ENCODE measurements around the gene FCGR2B. TPM values are rescaled to one million over a fixed set of nuclear protein-coding genes. Genes with fewer than 3 reads are reported as not detected.
A peak's percentile ranks its signal among the peaks of the same experiment; 100 is the strongest.
"Not testable (repeated sequence)": the region's sequence is repeated elsewhere in the genome, so short reads cannot be mapped to it uniquely, and the experiment has no call there.

The FCGR2B gene
- total and polyA plus RNA-seq, 2 donors (not counting 1 experiment from before 2014, with no cell fraction given), result not detected

- not testable (repeated sequence) for H4K20me1 ChIP-seq (ENCODE audit: control insufficient read depth, extremely low read depth, insufficient read depth, low read length); DNase-seq (ENCODE audit: low read depth in 2 of 2); H3K9me3 ChIP-seq (ENCODE audit: control insufficient read depth, insufficient read depth, low read depth, low read length); H3K27ac ChIP-seq (ENCODE audit: insufficient read depth, low read length); H3K79me2 ChIP-seq (ENCODE audit: control insufficient read depth, insufficient read depth, low read length); H3K4me3 ChIP-seq (replicated peaks in 1 of 4; ENCODE audit: control extremely low read depth in 1 of 4, insufficient read depth in 1 of 4, low read depth in 3 of 4, low read length in 4 of 4); H3K36me3 ChIP-seq (ENCODE audit: control insufficient read depth, insufficient read depth, low read length); H3K4me1 ChIP-seq (ENCODE audit: control insufficient read depth, extremely low read depth, insufficient read depth, low read length); H3K27me3 ChIP-seq (ENCODE audit: control insufficient read depth, insufficient read depth, low read length); H3K9ac ChIP-seq (ENCODE audit: insufficient read depth, low read length); H2AFZ ChIP-seq (ENCODE audit: low read length); H3K4me2 ChIP-seq (ENCODE audit: extremely low read depth, insufficient read depth, low read length)
Measured at GRCh38 chr1:161658524-161658923, 4.4 kb upstream of the FCGR2B start.

- not testable (repeated sequence) for H3K36me3 ChIP-seq (ENCODE audit: control insufficient read depth, insufficient read depth, low read length); H3K79me2 ChIP-seq (ENCODE audit: control insufficient read depth, insufficient read depth, low read length); DNase-seq (ENCODE audit: low read depth in 2 of 2)
Measured at GRCh38 chr1:161661660-161662311, 1.2 kb upstream of the FCGR2B start.

GRCh38 chr1:161663569-161663968, 626 bp downstream of the FCGR2B start:
- H3K9me3 ChIP-seq (ENCODE audit: control insufficient read depth, insufficient read depth, low read depth, low read length); DNase-seq (ENCODE audit: low read depth in 2 of 2); H3K4me3 ChIP-seq (replicated peaks in 1 of 4; ENCODE audit: control extremely low read depth in 1 of 4, insufficient read depth in 1 of 4, low read depth in 3 of 4, low read length in 4 of 4); H3K36me3 ChIP-seq (ENCODE audit: control insufficient read depth, insufficient read depth, low read length); H3K79me2 ChIP-seq (ENCODE audit: control insufficient read depth, insufficient read depth, low read length); H2AFZ ChIP-seq (ENCODE audit: low read length); H3K27ac ChIP-seq (ENCODE audit: insufficient read depth, low read length); H3K27me3 ChIP-seq (ENCODE audit: control insufficient read depth, insufficient read depth, low read length); H3K4me2 ChIP-seq (ENCODE audit: extremely low read depth, insufficient read depth, low read length); H4K20me1 ChIP-seq (ENCODE audit: control insufficient read depth, extremely low read depth, insufficient read depth, low read length); H3K4me1 ChIP-seq (ENCODE audit: control insufficient read depth, extremely low read depth, insufficient read depth, low read length); H3K9ac ChIP-seq (ENCODE audit: insufficient read depth, low read length): not testable (repeated sequence)

More at GRCh38 chr1:161661660-161662311, 1.2 kb upstream of the FCGR2B start:
- H3K4me3 ChIP-seq (replicated peaks in 1 of 4; ENCODE audit: control extremely low read depth in 1 of 4, insufficient read depth in 1 of 4, low read depth in 3 of 4, low read length in 4 of 4); H3K4me2 ChIP-seq (ENCODE audit: extremely low read depth, insufficient read depth, low read length); H4K20me1 ChIP-seq (ENCODE audit: control insufficient read depth, extremely low read depth, insufficient read depth, low read length); H2AFZ ChIP-seq (ENCODE audit: low read length); H3K4me1 ChIP-seq (ENCODE audit: control insufficient read depth, extremely low read depth, insufficient read depth, low read length); H3K27ac ChIP-seq (ENCODE audit: insufficient read depth, low read length); H3K9me3 ChIP-seq (ENCODE audit: control insufficient read depth, insufficient read depth, low read depth, low read length); H3K9ac ChIP-seq (ENCODE audit: insufficient read depth, low read length); H3K27me3 ChIP-seq (ENCODE audit: control insufficient read depth, insufficient read depth, low read length): not testable (repeated sequence)

- H3K4me1 ChIP-seq (ENCODE audit: control insufficient read depth, extremely low read depth, insufficient read depth, low read length); H2AFZ ChIP-seq (ENCODE audit: low read length); DNase-seq (ENCODE audit: low read depth in 2 of 2); H3K9ac ChIP-seq (ENCODE audit: insufficient read depth, low read length); H4K20me1 ChIP-seq (ENCODE audit: control insufficient read depth, extremely low read depth, insufficient read depth, low read length); H3K79me2 ChIP-seq (ENCODE audit: control insufficient read depth, insufficient read depth, low read length); H3K4me3 ChIP-seq (replicated peaks in 1 of 4; ENCODE audit: control extremely low read depth in 1 of 4, insufficient read depth in 1 of 4, low read depth in 3 of 4, low read length in 4 of 4); H3K27me3 ChIP-seq (ENCODE audit: control insufficient read depth, insufficient read depth, low read length); H3K4me2 ChIP-seq (ENCODE audit: extremely low read depth, insufficient read depth, low read length); H3K9me3 ChIP-seq (ENCODE audit: control insufficient read depth, insufficient read depth, low read depth, low read length); H3K27ac ChIP-seq (ENCODE audit: insufficient read depth, low read length); H3K36me3 ChIP-seq (ENCODE audit: control insufficient read depth, insufficient read depth, low read length): not testable (repeated sequence)
Measured at GRCh38 chr1:161664689-161665088, 1.7 kb downstream of the FCGR2B start.

GRCh38 chr1:161671045-161672020, 8.4 kb downstream of the FCGR2B start:
- H3K4me2 ChIP-seq (ENCODE audit: extremely low read depth, insufficient read depth, low read length); H3K4me3 ChIP-seq (replicated peaks in 1 of 4; ENCODE audit: control extremely low read depth in 1 of 4, insufficient read depth in 1 of 4, low read depth in 3 of 4, low read length in 4 of 4); H3K27me3 ChIP-seq (ENCODE audit: control insufficient read depth, insufficient read depth, low read length); H3K4me1 ChIP-seq (ENCODE audit: control insufficient read depth, extremely low read depth, insufficient read depth, low read length); H3K36me3 ChIP-seq (ENCODE audit: control insufficient read depth, insufficient read depth, low read length); H3K79me2 ChIP-seq (ENCODE audit: control insufficient read depth, insufficient read depth, low read length); H3K27ac ChIP-seq (ENCODE audit: insufficient read depth, low read length); H4K20me1 ChIP-seq (ENCODE audit: control insufficient read depth, extremely low read depth, insufficient read depth, low read length); H2AFZ ChIP-seq (ENCODE audit: low read length); H3K9ac ChIP-seq (ENCODE audit: insufficient read depth, low read length); H3K9me3 ChIP-seq (ENCODE audit: control insufficient read depth, insufficient read depth, low read depth, low read length): not testable (repeated sequence)
- peak in 1 of 2 donors; percentile 11 for DNase-seq (ENCODE audit: low read depth in 2 of 2)

- not testable (repeated sequence) for H3K27ac ChIP-seq (ENCODE audit: insufficient read depth, low read length); H3K4me2 ChIP-seq (ENCODE audit: extremely low read depth, insufficient read depth, low read length); H3K4me3 ChIP-seq (replicated peaks in 1 of 4; ENCODE audit: control extremely low read depth in 1 of 4, insufficient read depth in 1 of 4, low read depth in 3 of 4, low read length in 4 of 4); H3K79me2 ChIP-seq (ENCODE audit: control insufficient read depth, insufficient read depth, low read length); H3K27me3 ChIP-seq (ENCODE audit: control insufficient read depth, insufficient read depth, low read length); H3K4me1 ChIP-seq (ENCODE audit: control insufficient read depth, extremely low read depth, insufficient read depth, low read length); H2AFZ ChIP-seq (ENCODE audit: low read length); H3K36me3 ChIP-seq (ENCODE audit: control insufficient read depth, insufficient read depth, low read length); H4K20me1 ChIP-seq (ENCODE audit: control insufficient read depth, extremely low read depth, insufficient read depth, low read length); H3K9me3 ChIP-seq (ENCODE audit: control insufficient read depth, insufficient read depth, low read depth, low read length); H3K9ac ChIP-seq (ENCODE audit: insufficient read depth, low read length)
- peak in 1 of 2 donors; percentile 19 for DNase-seq (ENCODE audit: low read depth in 2 of 2)
Measured at GRCh38 chr1:161673437-161673836, 10.5 kb downstream of the FCGR2B start.
